HG02798 (cell line): ENCODE results near the gene SYCE3.

ENCODE experiments used
- ATAC-seq: cut with Tn5 transposase; IDR thresholded peaks from one replicate; pipeline ENCODE4 v1.9.1; 2021; ENCODE audit warnings: mild to moderate bottlenecking; ENCODE audit not compliant: unreplicated experiment, poor library complexity

Gene SYCE3

DNA sequence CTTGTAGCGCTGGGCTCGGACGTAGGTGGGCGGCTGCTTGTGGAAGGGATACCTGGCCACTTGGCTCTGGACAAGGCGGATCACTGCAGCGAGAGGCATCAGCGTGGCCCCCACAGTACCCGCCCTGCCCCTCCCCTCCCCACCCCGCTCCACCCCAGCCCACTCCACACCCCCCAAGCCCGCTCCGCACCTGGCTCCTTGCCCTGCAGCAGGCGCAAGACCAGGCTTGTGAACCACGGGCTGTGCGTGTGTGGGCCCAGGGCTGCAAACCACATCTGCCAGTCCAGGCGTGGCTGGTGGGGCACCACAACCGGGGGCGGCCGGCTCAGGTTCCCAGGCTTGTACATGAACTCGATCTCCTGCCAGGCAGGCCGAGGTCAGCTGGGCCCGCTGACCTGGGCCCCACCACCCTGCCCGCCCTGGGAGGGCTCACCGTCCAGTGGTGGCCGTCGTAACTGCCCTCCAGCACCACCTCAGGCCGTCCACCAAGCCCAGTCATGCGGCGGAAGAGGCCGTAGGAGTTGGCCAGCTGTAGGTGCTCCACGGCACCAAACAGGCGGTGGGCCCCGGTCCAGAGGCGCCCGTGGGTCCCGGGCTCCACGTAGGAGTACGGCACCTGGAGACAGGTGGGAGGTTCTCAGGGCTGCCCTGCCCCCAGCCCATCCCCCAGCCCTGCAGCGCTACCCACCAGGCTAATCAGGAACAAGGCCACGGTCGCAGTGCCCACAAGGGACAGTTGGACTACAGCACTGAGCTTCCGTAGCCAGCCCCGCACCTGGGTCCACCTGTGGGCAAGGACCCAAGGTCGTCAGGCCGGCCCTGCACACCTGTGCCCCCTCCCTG lies 58.1 kb downstream of the SYCE3 start:
- ATAC-seq = no peak

DNA sequence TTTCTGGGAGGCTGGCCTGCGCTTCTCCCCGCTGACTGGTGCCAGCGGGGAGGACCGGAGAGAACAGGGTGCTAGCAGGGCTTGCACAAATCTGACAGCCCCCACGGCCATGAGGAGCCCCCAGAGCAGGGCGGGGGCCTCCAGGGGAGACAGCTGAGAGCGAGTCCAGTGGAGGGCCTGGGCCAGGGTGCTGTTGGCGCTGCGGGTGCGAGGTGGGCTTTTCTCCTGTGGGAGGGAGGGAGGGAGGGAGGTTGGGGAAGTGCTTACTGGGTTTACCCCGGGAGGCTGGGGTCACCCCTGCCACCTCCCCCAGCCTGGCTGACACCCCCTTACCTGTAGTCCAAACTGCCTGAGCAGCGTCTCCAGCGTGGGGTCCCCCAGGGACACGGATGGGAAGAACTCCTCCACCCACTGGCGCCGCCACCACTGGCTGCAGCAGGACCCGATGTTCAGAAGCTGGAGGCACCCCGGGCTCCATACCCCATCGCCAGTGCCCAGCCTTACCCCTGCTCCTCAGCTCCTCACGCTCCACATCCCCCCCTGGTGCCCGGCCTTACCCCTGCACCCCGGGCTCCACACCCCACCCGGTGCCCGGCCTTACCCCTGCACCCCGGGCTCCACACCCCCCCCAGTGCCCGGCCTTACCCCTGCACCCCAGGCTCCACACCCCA lies 59.1 kb downstream of the SYCE3 start:
- ATAC-seq = no peak

DNA sequence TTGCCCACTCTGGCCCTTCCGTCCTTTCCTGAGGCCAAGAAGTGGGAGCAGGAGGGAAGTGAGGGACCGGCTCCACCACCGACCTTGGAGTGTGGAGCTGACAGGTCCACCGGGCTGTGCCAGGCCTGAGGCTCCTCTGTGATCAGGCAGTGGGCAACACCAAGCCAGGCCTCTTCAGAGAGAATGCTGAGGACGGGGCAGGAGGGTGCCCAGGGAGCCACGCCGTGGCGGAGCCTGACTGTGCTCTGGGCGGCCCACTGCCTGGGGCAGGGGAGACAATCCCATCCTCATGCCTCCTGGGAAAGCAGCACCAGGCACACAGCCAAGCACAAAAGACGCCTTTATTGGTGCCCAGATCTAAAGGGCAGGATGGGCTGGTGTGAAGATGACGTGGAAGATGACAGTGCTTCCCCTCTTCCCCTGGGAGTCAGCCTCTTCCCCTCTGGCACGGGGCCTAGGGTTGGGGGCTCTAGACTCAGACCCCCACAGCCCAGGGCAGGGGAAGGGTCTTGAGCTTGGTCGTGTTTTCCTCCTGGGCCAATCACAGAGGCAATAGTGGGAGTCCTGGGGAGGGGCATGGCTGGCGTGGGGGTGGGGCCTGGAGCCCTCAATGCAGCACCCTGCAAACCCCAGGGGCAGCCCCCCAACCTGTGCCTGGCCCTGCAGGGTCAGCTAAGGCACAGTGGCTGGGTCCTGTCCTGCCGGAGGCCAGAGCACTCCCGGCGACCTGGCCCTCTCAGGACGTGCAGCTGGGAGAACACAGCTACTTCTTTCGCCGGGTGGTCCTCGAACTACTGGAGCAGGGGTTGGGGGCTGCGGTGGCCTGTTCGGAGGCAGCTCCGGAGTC lies 59.9 kb downstream of the SYCE3 start:
- no peak for ATAC-seq

DNA sequence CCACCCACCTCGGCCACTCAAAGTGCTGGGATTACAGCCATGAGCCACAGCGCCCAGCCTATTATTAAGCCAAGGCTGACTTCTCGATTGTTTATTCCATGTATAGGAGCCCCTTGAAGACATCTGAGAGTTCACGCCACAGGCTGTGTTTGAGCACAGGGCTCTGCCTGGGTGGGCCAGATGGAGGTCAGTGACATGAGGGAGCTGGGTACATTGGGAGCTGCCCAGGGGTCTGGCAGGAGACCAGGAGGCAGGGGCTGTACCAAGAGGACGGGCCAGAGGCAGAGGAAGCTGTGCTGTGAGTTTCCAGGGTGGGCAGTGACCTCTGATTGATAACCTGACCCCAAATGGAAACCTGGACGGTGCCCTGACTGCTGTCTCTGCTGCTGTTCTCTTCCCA lies 60.6 kb downstream of the SYCE3 start:
- ATAC-seq = no peak
